HG02870 (cell line): ENCODE measurements around the gene ATP5F1C.
"Not testable (repeated sequence)": the region's sequence is repeated elsewhere in the genome, so short reads cannot be mapped to it uniquely, and the experiment has no call there.

ENCODE experiments used
- ATAC-seq: cut with Tn5 transposase; IDR thresholded peaks from one replicate; pipeline ENCODE4 v1.9.1; 2021; ENCODE audit warnings: mild to moderate bottlenecking, moderate library complexity; ENCODE audit not compliant: unreplicated experiment

ATP5F1C gene

DNA sequence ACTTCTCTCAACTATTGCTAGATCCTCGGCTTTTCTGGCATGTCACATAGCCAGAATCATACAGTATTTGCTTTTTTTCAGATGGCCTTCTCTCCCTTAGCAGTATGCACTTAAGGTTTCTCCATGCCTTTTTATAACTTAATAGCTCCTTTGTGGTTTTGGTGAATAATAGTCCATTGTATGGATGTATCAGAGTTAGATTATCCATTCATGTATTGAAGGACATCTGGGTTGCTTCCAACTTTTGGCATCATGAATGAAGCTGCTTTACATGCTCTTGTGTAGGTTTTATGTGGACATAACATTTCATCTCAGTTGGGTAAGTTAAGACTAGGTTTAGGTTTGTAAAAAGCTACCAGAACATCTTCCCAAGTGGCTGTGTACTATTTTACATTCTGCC is 4.6 kb downstream of the ATP5F1C start:
- no peak for ATAC-seq

DNA sequence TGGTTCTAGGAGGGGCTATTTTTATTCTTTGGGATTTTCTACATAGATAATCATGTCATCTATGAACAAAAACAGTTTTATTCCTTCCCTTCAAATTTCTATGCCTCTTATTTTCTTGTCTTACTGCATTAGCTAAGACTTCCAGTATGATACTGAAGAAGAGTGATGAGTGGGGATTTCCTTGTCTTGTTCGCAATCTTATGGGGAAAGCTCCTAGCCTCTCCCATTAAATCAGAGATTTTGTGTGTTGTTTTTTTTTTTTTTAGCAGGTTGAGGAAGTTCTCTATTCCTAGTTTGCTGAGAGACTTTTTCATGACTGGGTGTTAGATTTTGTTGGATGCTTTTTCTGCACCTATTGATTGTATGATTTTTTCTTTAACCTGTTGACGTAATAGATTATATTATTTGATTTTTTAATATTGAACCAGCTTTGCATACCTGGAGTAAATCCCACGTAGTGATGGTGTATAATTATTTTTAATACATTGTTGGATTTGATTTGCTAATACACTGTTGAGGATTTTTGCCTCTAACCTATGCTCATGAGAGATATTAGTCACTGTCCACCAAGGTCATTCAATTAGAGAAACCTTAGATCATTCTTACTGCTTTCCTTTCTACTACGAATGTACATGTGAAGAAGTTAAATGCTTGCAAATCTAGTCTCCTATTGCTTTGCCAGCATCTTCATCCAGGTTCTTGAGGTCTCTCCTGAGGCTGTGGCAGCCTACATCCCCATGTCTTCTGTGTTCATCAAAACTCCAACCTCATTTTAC is 6.5 kb downstream of the ATP5F1C start:
- no peak for ATAC-seq

DNA sequence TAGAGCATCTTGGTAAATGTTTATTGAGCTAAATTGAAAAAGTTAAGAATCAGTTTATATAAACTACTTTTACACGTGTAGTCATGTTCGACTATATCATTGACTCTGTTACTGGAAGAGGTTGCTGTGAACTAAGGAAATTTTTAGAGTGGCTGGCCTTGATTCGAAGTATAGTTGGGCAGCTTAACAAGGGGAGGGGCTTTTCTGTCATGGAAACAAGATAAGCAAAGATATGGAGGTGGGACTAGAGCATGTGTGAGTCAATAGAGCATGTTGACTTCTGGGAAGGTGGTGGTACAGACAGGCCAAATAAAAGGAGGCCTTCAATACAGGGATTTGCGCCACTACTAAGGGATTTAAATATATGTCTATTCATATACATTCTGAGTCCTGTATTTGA is 7.6 kb downstream of the ATP5F1C start:
- no peak for ATAC-seq

DNA sequence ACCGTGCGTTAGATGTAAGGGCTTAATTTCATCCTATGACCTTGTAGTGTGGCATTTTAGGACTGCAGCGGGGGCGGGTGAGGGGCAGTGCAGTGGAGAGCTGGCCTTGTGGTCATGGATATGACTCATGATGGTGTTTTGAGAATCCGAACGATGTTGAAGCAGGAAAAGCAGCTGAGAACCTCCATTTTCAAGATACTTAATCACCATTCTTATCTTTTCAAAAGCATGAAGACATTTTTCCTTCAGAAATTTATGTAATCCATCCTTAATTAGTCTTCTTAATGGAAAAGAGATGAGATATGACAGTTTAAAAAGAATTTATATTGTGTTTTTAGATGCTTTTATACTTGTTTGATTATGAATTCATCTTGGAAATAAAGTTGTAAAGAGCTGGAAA is 9.6 kb downstream of the ATP5F1C start:
- no peak for ATAC-seq

DNA sequence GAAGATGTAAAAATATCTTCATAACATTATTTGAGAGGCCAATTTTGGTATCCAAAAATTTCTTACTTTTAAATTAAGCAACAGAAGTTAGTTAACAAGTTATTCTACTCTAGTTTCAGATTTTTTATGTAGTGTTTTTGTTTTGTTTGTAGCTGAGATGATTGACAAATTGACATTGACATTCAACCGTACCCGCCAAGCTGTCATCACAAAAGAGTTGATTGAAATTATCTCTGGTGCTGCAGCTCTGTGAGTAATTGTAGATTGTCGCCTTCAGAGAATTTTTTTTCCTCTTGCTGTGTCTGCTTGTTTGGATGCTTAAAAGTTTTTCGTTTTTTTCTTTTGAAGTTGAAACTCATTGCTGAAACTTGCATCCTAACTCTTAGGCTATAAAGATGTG is 14.6 kb downstream of the ATP5F1C start:
- no peak for ATAC-seq

DNA sequence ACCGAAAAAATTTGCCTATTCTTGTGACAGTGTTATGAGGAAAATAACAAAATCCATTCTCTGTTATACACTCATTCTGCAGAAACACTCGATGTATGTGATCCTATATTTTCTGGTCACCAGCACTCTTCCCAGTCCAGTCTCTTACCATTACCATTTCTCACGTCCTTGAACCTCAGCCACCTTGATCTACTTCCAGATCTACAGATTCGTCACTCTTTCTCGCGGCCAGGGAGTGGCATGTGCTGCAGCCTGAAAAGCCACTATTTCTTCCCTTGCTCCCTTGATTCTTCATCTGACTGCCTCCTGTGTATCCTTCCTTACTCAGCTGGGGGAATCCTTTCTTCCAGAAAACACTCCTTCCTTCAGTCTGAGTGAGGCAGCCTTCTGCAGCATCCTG is 16.2 kb downstream of the ATP5F1C start:
- no peak for ATAC-seq

DNA sequence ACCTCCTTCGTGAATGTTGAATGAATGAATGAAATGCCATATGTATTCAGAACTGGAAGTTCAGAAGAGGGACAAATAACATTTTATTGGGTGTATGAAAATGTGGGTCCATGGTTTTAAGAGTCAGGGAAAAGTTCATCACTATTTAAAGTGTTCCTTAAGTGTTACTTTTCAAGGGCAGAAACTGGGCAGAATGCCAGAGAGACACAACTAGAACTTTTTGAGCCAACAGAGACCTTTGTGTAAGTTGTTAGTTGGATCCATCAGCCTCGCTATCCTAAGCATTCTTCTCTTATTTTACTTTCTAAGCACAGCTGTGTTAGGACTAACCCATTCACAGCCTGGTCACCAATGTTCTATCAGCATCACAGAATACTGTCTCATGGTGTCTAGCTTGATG is 16.8 kb downstream of the ATP5F1C start:
- no peak for ATAC-seq

DNA sequence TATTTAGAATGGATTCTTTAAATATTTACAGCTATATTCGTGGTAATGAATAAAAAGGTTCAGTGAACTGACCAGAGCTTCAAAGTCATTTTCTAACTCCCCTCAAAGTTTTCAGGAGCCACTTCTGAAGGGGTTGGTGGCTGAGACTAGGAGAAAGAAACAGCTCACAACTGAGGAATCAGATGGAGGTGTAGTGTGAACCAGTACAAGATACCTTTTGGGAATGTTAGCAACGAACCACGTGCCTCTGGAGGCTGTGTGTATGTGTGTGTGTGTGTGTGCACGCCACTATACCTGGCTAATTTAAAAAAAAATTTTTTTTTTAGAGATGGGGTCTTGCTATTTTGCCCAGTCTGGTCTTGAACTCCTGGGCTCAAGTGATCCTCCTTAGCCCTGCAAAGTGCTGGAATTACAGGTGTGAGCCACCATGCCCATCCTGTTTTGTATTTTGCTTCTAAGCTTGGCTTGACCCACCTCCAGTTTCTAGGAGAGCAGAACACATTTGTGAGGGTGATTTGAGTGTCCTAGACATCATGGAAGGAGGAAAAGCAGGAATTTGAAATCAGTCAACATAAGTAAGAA is 20.8 kb downstream of the ATP5F1C start:
- no peak for ATAC-seq

DNA sequence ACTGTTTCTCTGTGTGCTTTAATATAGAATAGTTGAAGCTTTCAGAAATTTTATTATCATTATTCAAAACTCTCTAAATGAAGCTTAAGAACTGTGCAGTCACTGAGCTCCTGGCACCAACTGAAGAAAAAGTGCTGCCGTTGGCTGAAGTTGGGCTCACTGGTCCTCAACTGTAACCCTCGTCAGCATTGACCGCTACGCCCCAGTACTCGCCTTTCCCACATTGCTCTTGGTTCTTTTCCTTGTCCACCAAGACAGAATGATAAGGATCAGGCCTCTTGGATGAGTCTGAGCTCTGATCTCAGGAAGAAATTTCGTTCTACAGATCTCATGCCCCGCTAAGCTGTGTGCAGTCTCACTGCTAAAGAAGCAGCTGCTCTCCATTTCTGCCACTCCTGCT is 22.5 kb downstream of the ATP5F1C start:
- no peak for ATAC-seq

DNA sequence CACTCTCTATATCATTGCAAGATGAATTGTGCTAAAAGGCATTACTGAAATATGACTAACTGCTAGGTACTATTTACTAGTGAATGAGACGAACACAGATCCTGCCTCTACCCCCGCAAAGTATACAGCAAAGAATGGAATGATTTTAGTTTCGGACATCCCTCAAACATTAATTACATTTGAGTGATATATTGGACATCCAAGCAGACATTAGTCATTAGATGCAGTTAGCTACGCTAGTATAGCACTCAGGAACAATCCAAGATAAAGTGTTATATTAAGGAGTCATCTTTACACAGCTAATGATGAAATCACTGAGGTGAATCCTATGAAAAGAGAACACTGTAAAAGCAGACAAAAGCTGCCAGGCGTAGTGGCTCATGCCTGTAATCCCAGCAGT is 23.0 kb downstream of the ATP5F1C start:
- no peak for ATAC-seq

DNA sequence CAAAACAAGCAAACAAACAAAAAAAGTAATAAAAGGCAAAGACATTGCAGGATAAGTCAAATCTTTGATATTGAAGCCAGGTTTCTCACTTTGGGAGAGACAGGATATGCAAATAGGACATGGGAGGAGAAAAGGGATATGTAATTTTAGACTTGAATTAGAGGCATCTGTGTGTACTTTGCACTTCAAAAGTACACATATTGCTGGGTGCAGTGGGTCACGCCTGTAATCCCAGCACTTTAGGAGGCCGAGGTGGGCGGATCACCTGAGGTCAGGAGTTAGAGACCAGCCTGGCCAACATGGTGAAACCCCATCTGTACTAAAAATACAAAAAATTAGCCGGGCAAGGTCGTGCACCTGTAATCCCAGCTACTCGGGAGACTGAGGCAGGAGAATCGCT is 23.8 kb downstream of the ATP5F1C start:
- not testable (repeated sequence) for ATAC-seq

DNA sequence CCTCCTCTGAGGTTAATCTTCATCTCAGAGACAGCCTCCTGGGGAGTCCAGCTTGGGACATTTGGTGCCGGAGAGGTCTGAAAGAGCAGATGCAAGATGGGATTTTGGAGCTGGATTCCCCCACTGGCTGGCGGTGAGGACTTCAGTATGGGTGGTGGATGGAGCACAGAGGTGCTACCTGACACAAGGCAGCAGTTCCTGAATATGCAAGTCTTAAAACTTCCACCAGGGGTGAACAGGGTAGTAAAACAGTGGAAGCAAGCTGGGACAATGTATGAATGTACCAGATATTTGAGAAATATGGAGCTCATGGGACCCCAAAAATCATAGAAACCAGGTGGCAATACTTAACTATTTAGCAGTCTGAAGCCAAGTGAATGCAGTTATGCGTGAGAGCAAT is 25.5 kb downstream of the ATP5F1C start:
- ATAC-seq = no peak

DNA sequence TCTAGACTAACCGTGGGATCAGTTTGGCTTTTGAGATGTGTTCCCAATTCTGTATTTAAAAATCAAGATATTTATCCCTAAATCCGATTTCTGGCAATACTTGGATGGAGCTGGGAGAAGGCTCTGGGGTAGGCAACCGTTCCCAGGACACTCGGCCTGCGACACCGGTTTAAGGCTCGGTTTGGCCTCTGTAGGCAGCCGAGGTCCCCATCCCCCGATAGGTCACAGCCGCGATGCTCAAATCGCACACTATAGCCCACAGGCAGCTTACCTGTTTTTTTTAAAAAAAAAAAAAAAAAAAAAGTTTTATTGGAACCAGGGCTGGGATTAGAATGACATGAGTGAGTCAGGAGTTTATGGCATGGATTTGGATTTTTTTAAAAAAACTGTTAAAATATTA is 29.6 kb downstream of the ATP5F1C start:
- no peak for ATAC-seq

DNA sequence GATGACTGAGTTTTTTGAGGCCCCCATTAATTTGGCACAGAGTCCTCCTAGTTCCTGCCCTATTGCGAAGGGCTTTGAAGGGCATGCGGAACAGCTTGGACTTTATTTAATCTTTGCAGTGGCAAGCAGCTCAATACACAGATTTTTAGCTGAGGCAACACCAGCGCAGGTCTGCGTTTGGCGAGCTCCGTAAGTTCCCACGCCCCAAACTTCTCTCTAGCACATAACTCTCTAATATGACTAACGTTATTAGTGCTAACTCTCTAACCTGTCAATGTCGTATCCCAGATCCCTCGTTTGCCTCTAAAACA is 30.0 kb downstream of the ATP5F1C start:
- ATAC-seq = peak; percentile 9

DNA sequence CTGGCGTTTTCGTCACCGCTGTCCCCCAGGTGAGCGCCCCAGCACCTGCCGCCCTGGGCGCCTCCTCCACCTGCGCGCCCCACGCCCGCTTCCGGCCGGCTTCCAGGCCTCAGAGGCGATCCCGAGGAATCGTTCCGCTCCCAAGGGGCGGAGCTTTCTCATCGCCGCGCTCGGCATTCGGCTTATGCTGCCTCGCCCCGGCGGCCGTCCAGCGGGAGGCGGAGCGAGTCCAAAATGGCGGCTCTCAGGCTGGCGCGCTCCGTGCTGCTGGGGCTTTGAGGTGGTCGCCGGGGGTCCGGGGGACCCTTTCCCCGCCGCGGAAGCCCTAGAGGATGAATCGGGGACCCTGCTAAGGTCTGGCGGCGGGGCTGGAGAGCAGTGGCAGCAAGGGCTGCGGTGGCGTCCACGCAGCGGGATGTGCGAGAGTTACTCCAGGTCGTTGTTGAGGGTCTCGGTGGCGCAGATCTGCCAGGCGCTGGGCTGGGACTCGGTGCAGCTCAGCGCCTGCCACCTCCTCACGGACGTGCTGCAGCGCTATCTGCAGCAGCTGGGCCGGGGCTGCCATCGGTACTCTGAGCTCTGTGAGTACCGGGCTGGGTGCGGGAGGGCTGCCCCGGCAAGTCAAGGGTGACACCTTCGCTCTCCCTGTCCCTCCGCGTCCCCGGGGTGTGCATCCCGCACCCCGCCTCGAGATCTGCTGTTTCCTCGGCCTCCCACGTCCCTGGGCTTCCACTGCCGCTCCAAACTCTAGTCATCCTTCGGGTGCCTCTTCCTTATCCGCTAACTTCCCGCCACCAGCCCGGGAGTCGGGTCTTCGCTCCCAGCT is 30.5 kb downstream of the ATP5F1C start, which contains the start of gene TAF3:
Gene TAF3, plus strand, starts transcription at position 211 of the 826 bp plus-strand sequence. Its CDS starts 205 bp downstream, at position 416.
- ATAC-seq = peak; percentile 80

DNA sequence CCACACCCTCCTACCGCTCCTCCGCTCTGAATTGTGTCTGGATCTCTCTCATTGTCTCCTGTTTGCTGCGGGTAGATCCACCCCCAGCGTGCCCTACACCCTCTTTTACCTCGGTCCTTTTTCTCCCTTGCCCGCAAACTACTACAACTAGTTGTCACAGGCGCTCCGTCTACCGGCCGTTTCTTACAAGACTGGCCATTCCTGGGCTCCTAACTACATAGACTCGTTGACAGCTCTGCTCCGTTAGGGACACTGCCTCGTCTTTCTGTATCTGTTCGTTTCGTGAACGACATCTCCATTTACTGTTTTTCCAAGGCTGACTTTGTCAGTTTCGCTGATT is 31.1 kb downstream of the ATP5F1C start:
- peak; percentile 51 for ATAC-seq

DNA sequence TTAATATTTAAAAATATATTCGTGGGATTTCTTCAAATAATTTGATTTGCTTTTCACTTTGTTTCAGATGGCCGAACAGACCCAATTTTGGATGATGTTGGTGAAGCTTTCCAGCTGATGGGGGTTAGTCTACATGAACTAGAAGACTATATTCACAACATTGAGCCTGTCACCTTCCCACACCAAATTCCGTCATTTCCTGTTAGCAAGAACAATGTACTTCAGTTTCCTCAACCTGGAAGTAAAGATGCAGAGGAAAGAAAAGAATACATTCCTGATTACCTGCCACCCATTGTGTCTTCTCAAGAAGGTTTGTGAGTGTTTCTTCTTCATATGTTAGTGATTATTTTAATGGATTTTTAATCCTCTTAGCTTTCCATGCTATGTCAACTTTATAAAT is 36.3 kb downstream of the ATP5F1C start:
- ATAC-seq = no peak

DNA sequence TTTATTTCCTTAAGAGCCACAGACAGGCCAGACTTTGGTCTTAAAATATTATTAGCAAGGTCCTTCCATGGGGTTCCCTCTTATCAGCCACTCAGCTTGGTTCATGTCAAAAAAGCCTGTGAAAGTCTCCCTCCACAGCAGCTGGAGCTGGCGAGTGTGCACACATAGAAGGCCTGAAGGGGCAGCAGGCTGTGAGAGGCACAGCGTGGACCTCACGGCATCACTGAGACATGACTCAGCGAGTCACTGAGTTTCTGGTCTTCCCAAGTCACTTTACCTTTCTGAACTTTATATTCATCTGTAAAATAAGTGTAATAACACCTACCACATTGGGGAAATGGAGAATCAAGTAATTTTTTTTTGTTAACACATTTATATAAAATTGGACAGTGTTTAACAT is 39.0 kb downstream of the ATP5F1C start:
- ATAC-seq = no peak

DNA sequence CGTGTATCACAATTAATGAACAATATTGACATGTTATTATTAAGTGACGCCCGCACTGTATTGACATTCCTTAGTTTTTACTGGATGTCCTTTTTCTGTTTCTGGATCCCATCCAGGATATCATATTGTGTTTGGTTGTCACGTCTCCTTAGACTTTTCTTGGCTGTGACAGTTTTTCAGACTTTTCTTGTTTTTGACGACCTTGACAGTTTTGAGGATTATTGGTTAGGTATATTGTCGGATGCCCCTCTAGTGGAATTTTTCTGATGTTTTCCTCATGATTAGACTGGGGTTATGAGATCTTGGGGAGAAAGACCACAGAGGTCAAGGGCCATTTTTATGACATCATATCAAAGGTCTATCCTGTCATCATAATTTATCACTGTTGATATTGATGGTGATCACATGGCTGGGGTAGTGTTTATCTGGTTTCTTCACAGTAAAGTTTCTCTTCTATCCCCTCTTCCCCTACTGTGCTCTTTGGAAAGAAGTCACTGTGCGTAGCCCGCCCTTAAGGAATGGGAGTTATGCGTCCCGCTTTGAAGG is 41.4 kb downstream of the ATP5F1C start:
- ATAC-seq = no peak

DNA sequence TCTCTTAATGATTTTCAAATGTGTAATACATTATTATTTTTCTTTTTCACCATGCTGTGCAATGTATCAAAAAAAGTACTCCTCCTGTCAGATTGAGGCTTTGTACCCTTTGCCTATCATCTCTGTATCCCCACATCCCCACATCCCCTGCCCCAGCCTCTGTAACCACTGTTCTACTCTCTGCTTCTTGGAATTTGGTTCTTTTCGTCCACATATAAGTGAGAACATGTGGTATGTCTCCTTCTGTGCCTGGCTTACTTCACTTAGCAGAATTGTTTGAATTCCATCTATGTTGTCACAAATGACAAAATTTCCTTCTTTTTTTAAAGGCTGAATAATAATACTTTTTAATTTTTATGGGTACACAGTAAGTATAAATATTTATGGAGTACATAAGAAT is 44.1 kb downstream of the ATP5F1C start:
- ATAC-seq = no peak

DNA sequence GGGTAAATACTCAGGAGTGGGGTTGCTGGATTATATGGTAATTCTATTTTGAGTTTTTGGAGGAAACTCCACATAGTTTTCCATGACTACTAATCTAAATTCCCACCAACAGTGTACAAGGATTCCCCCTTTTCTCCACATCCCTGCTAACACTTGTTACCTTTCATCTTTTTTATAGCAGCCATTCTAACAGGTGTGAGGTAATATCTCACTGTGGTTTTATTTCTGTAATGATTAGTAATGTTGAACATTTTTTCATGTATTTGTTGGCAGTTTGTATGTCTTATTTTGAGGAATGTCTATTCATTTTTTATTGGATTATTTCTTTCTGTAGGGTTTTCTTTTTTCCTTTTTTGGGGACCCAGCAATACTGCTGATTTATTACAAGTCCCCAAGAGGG is 45.2 kb downstream of the ATP5F1C start:
- ATAC-seq = no peak

DNA sequence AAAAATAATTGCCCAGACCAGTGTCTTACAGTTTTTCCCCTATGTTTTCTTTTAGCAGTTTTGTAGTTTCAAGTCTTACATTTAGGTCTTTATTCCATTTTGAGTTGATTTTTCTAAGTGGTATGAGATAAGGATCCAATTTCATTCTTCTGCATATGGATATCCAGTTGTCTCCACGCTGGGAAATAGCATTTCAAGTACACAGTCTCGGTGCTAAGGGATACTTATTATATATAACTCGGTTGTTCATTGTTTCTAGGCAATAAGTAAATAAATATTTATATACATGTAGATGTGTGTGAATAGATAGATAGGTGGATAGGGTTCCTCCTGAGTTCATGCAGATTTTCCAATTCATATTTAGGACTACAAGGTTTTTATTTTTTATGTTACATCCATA is 46.3 kb downstream of the ATP5F1C start:
- ATAC-seq = no peak
